Subcutaneous adipose tissue (tissue), 4 donors: ENCODE measurements around the gene ADARB2. TPM values are rescaled to one million over a fixed set of nuclear protein-coding genes. Genes with fewer than 3 reads are reported as not detected.

Experiments
- CTCF ChIP-seq: fragments of 450-650 bp; IDR thresholded peaks from one replicate; pipeline ENCODE4 v1.5.1; 2016; ENCODE audit warnings: low read depth, mild to moderate bottlenecking, control low read depth, antibody characterized with exemption, moderate library complexity
- total RNA-seq, 4 donors: library from RNA; depleted of rRNA; stranded (reverse); fragments of >200 nt; gene quantifications; one replicate each; pipeline ENCODE4 v1.1.0, GENCODE V29; 2016

ADARB2 gene
- total RNA-seq, 4 donors from 2014 or later, result under 0.01 to 0.65 (median 0.44) TPM; not detected in 1

- TF ChIP-seq CTCF, result no peak
These were observed 365.1 kb downstream of the ADARB2 start for GRCh38 chr10:1372212-1372611.

GRCh38 chr10:1370298-1370697 lies 367.0 kb downstream of the ADARB2 start:
- no peak for TF ChIP-seq CTCF

DNA sequence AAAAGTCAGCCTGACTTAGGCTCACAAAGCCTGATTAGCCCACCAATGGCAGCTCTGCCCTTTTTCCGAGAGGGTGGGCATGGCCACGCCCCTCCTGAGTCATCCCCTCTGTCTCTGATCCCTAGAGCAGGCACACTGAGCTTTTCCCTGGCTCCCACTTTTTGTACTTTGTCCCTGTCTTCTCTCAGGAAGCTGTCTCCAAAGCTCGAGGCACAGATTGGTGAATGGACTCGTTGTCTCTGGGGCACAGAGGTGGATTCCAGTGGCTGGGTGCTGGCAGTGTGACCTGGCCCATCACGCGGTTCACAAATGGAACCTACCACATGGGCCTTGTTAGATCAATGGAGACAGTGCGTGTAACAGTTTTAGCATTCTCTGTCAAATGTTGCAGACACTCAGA lies 367.7 kb downstream of the ADARB2 start:
- no peak for TF ChIP-seq CTCF

DNA sequence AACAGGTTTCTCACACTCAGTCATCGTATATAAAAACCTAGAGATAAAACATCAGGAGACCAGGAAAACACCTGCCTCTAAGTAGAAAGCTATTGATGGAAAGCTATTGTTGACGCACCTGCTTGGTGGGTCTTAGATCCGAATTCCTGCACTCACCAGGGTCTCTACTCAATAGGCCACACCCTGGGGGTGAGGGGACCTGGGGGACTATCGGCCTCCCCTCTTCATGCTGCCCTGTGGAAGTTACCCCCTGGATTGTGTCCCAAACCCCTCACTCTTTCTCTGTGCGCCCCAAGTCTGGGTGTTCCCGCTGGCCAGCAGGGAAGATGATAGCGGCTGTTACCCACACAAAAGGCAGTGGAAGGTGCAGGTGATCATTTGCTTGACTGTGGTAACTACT lies 368.1 kb downstream of the ADARB2 start:
- TF ChIP-seq CTCF, result no peak

DNA sequence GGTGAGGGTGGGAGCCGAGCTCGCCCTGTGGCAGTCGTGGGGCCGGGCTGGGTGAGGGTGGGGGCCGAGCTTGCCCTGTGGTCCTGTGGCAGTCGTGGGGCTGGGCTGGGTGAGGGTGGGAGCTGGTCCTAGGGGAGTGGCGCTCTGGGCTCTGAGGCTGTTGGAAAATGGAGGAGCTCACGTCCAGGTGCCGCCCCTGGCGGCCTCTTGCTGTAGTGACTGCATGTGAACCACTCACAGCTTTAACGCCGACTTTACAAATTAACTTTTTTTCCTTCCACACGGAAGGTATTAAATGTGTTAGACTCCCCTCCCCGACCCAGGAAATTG lies 368.5 kb downstream of the ADARB2 start:
- no peak for TF ChIP-seq CTCF

- TF ChIP-seq CTCF, result no peak
These were observed 369.1 kb downstream of the ADARB2 start for GRCh38 chr10:1367938-1368841.

DNA sequence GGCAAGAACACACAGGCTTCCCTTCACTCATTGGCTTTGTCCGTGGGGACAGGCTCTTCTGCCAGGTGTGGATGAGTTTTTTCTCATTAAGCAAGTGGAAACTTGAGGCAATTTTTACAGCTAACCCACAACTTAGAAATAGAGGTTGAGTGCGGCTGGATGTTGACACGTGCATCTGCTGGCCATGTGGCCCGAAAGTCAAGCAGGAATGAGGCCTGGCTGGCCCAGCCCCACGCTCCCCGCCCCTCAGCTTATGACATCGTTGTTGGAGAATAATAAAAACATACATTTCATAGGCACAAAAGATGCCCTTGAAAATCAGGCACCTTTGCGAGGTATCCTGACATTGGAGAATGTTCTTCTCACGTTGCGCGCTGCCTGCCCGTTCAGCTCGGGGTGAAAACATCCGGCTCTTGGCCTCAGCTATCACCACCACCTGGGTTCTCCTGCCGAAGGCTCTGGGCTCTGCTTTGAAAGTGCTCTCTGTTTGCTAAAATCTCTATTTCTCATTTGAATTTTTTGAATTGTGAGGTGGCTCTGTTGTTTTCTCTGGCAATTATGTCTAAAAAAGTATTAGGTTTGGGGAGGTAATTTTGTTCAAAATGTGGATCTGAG lies 370.4 kb downstream of the ADARB2 start:
- no peak for TF ChIP-seq CTCF
